GM18951 (cell line): Measurements from ENCODE around the gene CHI3L2.

Experiments
- POLR2A ChIP-seq: IDR thresholded peaks from 4 replicates; pipeline ENCODE4 v1.6.1; 2011; ENCODE audit warnings: mild to moderate bottlenecking; ENCODE audit not compliant: insufficient read length, insufficient read depth; ENCODE audit errors: extremely low read depth
- in situ Hi-C: fragments of 300-500 bp; cut with MboI; formaldehyde crosslinking; loops from one replicate; pipeline ENCODE4 v1.12.0; 2022; ENCODE audit warnings: low sequenced_read_pairs, mixed read lengths, inconsistent platforms; ENCODE audit not compliant: unreplicated experiment

Gene CHI3L2

GRCh38 chr1:111196213-111196612, 31.3 kb upstream of the CHI3L2 start:
- no peak for TF ChIP-seq POLR2A
- in situ Hi-C loops = no loop called here

- in situ Hi-C loops = no loop called here
- no peak for TF ChIP-seq POLR2A
Observed at GRCh38 chr1:111197598-111198284, 29.8 kb upstream of the CHI3L2 start.

GRCh38 chr1:111198836-111199235, 28.7 kb upstream of the CHI3L2 start:
- in situ Hi-C loops = no loop called here
- no peak for TF ChIP-seq POLR2A

- TF ChIP-seq POLR2A = no peak
- in situ Hi-C loops = no loop called here
Observed at GRCh38 chr1:111199329-111199728, 28.2 kb upstream of the CHI3L2 start.

GRCh38 chr1:111199881-111200801, 27.4 kb upstream of the CHI3L2 start, which contains the start of gene DENND2D:
TSS of gene DENND2D (minus strand) at chr1:111200646. CDS start at chr1:111200459, 187 bp downstream.
- in situ Hi-C loops = no loop called here
- TF ChIP-seq POLR2A = peak; percentile 62

GRCh38 chr1:111200802-111201161, 26.7 kb upstream of the CHI3L2 start:
- in situ Hi-C loops = no loop called here
- TF ChIP-seq POLR2A = no peak

GRCh38 chr1:111201275-111202090, 26.0 kb upstream of the CHI3L2 start:
- no peak for TF ChIP-seq POLR2A
- in situ Hi-C loops = no loop called here

GRCh38 chr1:111202366-111202706, 25.2 kb upstream of the CHI3L2 start:
- in situ Hi-C loops = no loop called here
- TF ChIP-seq POLR2A = no peak

- peak; percentile 15 for TF ChIP-seq POLR2A
- in situ Hi-C loops = no loop called here
Observed at GRCh38 chr1:111202707-111203623, 24.5 kb upstream of the CHI3L2 start.

- peak; percentile 71 for TF ChIP-seq POLR2A
- in situ Hi-C loops = no loop called here
Observed at GRCh38 chr1:111203681-111204200, 23.8 kb upstream of the CHI3L2 start.

GRCh38 chr1:111204201-111204982, 23.1 kb upstream of the CHI3L2 start:
- in situ Hi-C loops = no loop called here
- TF ChIP-seq POLR2A = peak; percentile 67
